K562 treated with DMSO at 1 percent for 4 hours (cell line): ENCODE measurements around the gene PRAMEF9. TPM values are rescaled to one million over a fixed set of nuclear protein-coding genes. Genes with fewer than 3 reads are reported as not detected.

Experiments used
- total RNA-seq: library from RNA; unstranded; fragments of 300-600 nt; gene quantifications from 2 replicates; pipeline ENCODE4 v1.2.3, GENCODE V29; 2022; ENCODE audit not compliant: insufficient read depth

The PRAMEF9 gene
- not detected in 2 replicates for total RNA-seq

DNA sequence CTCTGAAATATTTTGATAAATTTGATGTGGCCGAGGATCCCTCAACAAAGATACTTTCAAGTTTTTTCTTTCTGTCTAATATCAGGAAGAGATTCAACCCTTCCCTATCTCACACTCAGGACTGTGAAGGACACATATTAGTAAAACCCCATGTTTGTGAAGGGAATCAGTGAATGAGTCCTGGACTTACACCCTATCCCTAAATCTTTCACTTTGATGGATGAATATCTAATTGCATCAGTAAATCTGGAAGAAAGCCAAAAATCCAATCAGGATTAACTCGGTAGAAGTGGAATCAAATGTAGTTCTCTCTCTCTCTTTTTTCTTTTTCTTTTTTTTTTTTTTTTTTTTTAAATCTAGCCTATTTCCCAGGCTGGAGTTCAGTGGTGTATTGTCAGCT is at the start of gene PRAMEF9:
TSS of gene PRAMEF9 (plus strand) at position 301 of the 400 bp plus-strand sequence. CDS start 3,433 bp downstream, outside the sequence.

DNA sequence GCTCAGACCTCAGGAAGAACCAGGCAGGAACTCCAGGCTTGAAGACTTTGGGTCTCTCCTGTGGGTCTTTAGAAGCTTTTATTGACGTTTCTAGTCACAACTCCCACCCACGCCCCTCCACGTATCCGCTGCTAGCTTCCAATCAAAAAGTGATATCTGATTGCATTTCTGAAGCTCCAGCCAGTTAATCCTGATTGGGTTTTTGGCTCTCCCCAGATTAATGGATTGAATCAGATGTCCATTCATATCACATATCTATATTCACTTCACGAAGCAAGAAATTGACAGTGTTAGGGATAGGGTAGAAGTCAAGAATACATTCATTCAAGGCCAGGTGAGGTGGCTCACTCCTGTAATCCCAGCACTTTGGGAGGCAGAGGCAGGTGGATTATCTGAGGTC is 15.7 kb upstream of the PRAMEF9 start, which contains the start of gene PRAMEF26:
TSS of gene PRAMEF26 (minus strand) at position 101 of the 400 bp plus-strand sequence. CDS start 2,914 bp downstream, outside the sequence.

DNA sequence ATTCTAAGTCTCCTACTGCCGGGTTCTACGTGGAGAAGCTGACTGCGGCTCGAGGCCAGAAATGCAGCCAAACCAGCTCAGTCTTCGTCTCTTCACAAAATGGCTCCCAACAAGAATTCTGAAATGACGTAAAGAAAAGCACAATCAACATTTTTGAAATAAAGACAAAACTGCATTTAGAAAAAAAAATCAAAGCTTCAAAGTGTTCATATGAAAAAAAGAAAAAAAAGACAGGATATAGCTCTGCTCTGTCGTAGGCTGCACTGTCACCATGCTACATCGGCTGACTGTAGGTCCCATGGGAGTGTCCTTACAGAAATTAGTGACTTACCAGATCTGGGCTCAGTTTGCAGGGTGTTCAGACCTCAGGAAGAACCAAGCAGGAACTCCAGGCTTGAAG is 6.1 kb upstream of the PRAMEF9 start, which contains the start of gene HNRNPCL4:
TSS of gene HNRNPCL4 (minus strand) at position 101 of the 400 bp plus-strand sequence. CDS start 164 bp downstream, outside the sequence.

DNA sequence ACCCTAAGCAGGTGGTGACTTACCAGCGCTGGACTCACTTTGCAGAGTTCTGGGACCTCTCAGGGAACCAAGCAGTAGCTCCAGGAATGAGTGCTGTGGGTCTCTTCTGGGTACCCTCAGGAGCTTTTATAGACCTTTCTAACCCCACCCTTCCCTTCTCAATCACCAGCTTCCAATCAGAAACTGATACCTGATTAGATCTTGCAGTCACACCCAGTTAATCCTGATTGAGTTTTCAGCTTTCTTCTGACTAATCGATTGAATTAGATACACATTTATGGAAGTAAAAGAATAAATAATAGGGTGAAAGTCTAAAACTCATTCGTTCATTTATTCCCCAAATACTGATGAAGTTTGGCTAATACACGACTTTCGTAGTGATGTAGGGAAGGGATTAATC is 29.7 kb downstream of the PRAMEF9 start, which contains the start of gene PRAMEF13:
TSS of gene PRAMEF13 (minus strand) at position 101 of the 400 bp plus-strand sequence. CDS start 1,820 bp downstream, outside the sequence.

DNA sequence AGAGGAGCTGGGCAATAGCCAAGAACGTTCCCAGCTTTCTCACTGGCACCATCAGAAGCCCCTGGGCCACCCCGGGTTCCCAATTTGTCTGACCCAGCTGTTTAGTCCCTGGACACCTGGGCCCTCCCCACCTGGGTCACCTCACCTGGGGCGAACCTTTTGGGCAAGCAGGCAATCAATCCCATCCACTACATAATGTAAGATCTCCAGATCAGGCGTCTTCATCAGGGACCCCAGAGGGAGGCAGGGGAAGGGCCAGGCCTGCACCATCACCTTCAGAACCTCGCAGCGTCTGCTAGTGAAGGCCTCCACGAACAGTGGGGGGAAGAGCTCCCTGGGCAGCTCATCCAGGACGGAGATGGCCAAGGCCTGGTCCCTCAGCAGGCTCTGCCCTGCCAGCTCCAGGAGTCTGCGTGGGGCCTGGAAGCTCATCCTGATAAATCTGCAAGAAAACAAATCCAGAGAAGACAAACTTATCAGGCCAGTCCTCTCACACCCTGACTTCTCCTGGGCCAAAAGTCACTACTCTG is 54.1 kb downstream of the PRAMEF9 start, which contains the start of gene PRAMEF18:
TSS of gene PRAMEF18 (minus strand) at position 480 of the 530 bp plus-strand sequence. CDS start at position 432, 48 bp downstream.

Other genes with a start within 250 kb of the PRAMEF9 start
- gene PRAMEF6, start 224.3 kb upstream of the PRAMEF9 start, total RNA-seq: not detected in 2 replicates
- gene PRAMEF27, start 115.3 kb upstream of the PRAMEF9 start, total RNA-seq: not detected in 2 replicates
- not detected in 2 replicates for gene HNRNPCL3, start 111.1 kb upstream of the PRAMEF9 start, total RNA-seq
- not detected in 2 replicates for gene PRAMEF25, start 101.1 kb upstream of the PRAMEF9 start, total RNA-seq
- gene HNRNPCL2, start 55.0 kb upstream of the PRAMEF9 start, total RNA-seq: not detected in 2 replicates
- gene PRAMEF26, start 15.8 kb upstream of the PRAMEF9 start, total RNA-seq: not detected in 2 replicates
- not detected in 2 replicates for gene HNRNPCL4, start 6.2 kb upstream of the PRAMEF9 start, total RNA-seq
- gene PRAMEF13, start 29.6 kb downstream of the PRAMEF9 start, total RNA-seq: not detected in 2 replicates
- gene PRAMEF18, start 54.3 kb downstream of the PRAMEF9 start, total RNA-seq: not detected in 2 replicates
- gene PRAMEF5, start 82.3 kb downstream of the PRAMEF9 start, total RNA-seq: not detected in 2 replicates
- not detected in 2 replicates for gene PRAMEF8, start 113.3 kb downstream of the PRAMEF9 start, total RNA-seq
- gene PRAMEF33, start 131.7 kb downstream of the PRAMEF9 start, total RNA-seq: not detected in 2 replicates
- gene PRAMEF15, start 143.7 kb downstream of the PRAMEF9 start, total RNA-seq: not detected in 2 replicates
- gene PRAMEF14, start 175.3 kb downstream of the PRAMEF9 start, total RNA-seq: not detected in 2 replicates
- not detected in 2 replicates for gene PRAMEF19, start 200.1 kb downstream of the PRAMEF9 start, total RNA-seq
- not detected in 2 replicates for gene PRAMEF17, start 217.8 kb downstream of the PRAMEF9 start, total RNA-seq
- not detected in 2 replicates for gene PRAMEF20, start 238.6 kb downstream of the PRAMEF9 start, total RNA-seq